Mucosa of descending colon (tissue), 3 donors: ENCODE results near the gene FAAP100. TPM values are rescaled to one million over a fixed set of nuclear protein-coding genes. Genes with fewer than 3 reads are reported as not detected.

Experiments
- ATAC-seq: fragments of 200-7000 bp; cut with Tn5 transposase; one replicate; pipeline ENCODE4 v1.9.1; 2020; ENCODE audit warnings: mild to moderate bottlenecking, moderate library complexity
- DNase-seq, 3 donors: peaks; one replicate each; pipeline ENCODE4 v3.0.0-alpha.2; 2020
- H3K36me3 ChIP-seq: fragments of 200-600 bp; one replicate; pipeline ENCODE4 v1.8.0; 2021; ENCODE audit warnings: low read depth, mild to moderate bottlenecking
- H3K4me1 ChIP-seq: fragments of 200-600 bp; one replicate; pipeline ENCODE4 v1.8.0; 2021; ENCODE audit warnings: low read depth, mild to moderate bottlenecking
- H3K4me3 ChIP-seq: fragments of 200-600 bp; one replicate; pipeline ENCODE4 v1.8.0; 2021; ENCODE audit warnings: mild to moderate bottlenecking
- H3K9me3 ChIP-seq: fragments of 200-600 bp; one replicate; pipeline ENCODE4 v1.8.0; 2021; ENCODE audit warnings: mild to moderate bottlenecking
- intact Hi-C, 2 donors: fragments of 100-400 bp; cut with DNase I in 1 of 2; cut with micrococcal nuclease in 1 of 2; formaldehyde crosslinking; loops; one replicate each; pipeline versions ENCODE4 v1.11.0 to v1.11.1; 2022; cut with DNase I, micrococcal nuclease
- total RNA-seq, 3 donors: library from RNA; stranded (reverse); fragmentation: NEBNext Ultra II Directional in 2 of 3; extraction: Animal tissue kit (Norgen Biotek cat#: 25700) in 2 of 3; gene quantifications; one replicate each; pipeline versions ENCODE4 v1.2.1 to v1.2.4, GENCODE V29; 2021 to 2023
- TF ChIP-seq, protein P1 (sequence below): fragments of 200-600 bp; IDR thresholded peaks from one replicate; pipeline ENCODE4 v1.8.0; 2022; ENCODE audit warnings: antibody characterized with exemption, mild to moderate bottlenecking
- donor health status: DM: no; HTN: no; CAD: no; lungs with moderate emphysema.
- donor health status: DM: no; HTN: no; CAD: no.
- donor health status: DM: no; HTN: yes; CAD: no.

The FAAP100 gene
- total RNA-seq, 3 donors from 2014 or later, result 23.2 to 28.9 (median 25.0) TPM

- no peaks in the 10 kb centered on the region for H3K36me3 ChIP-seq
- H3K9me3 ChIP-seq, result no peaks in the 10 kb centered on the region
- ATAC-seq (peak; percentile 45), DNase-seq (peak in 1 of 3 donors; percentile 39)
- TF ChIP-seq, protein P1, sequence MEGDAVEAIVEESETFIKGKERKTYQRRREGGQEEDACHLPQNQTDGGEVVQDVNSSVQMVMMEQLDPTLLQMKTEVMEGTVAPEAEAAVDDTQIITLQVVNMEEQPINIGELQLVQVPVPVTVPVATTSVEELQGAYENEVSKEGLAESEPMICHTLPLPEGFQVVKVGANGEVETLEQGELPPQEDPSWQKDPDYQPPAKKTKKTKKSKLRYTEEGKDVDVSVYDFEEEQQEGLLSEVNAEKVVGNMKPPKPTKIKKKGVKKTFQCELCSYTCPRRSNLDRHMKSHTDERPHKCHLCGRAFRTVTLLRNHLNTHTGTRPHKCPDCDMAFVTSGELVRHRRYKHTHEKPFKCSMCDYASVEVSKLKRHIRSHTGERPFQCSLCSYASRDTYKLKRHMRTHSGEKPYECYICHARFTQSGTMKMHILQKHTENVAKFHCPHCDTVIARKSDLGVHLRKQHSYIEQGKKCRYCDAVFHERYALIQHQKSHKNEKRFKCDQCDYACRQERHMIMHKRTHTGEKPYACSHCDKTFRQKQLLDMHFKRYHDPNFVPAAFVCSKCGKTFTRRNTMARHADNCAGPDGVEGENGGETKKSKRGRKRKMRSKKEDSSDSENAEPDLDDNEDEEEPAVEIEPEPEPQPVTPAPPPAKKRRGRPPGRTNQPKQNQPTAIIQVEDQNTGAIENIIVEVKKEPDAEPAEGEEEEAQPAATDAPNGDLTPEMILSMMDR, result no peak
- H3K4me1 ChIP-seq, result no peaks in the 10 kb centered on the region
- no peak overlapping the region for H3K4me3 ChIP-seq
- intact Hi-C loops, result no loop called here
These were observed 30.6 kb upstream of the FAAP100 start for GRCh38 chr17:81582749-81583148.

DNA sequence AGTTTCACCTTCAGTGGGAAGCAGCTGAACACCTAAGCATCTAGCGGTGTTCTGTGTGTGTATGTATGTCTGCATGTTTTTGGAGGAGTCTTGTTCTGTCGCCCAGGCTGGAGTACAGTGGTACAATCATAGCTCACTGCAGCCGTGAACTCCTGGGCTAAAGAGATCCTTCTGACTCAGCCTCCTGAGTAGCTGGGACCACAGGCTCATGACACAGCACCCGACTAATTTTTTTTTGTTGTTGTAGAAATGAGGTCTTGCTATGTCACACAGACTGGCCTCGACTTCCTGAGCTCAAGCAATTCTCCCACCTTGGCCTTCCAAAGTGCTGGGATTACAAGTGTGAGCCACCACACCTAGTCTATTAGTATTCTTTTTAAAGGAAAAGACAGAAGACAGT is 30.2 kb upstream of the FAAP100 start:
- no peak for DNase-seq
- no peak for ATAC-seq
- TF ChIP-seq, protein P1, result no peak
- intact Hi-C loops, result no loop called here
- Histone ChIP-seq H3K4me1 (no peaks in the 10 kb centered on the region), H3K4me3 (no peak overlapping the region), H3K9me3 (no peaks in the 10 kb centered on the region), H3K36me3 (no peaks in the 10 kb centered on the region)

DNA sequence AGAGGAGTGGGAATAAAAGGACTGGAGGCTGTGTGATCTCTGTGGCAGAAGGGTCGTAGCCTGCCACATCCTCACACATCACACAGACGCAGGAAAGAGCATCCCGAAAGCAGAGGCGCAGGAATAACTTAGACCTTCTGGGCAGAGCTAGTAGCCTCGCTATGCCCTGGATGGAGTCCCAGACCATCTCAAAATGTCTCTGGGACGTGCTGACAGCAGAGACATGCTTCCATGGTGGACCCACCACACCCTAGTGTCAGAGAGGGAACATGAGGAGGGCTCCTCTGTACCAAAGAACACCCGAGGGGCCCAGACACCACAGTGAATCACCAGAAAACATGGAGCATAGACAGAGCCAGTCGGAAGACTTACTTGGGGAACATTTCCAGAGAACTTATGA is 29.6 kb upstream of the FAAP100 start:
- H3K4me3 ChIP-seq, result no peak overlapping the region
- no peaks in the 10 kb centered on the region for H3K4me1 ChIP-seq
- H3K36me3 ChIP-seq, result no peaks in the 10 kb centered on the region
- TF ChIP-seq, protein P1, result no peak
- no peaks in the 10 kb centered on the region for H3K9me3 ChIP-seq
- no peak for DNase-seq
- ATAC-seq, result no peak
- intact Hi-C loops, result no loop called here

GRCh38 chr17:81580481-81580880 is 28.3 kb upstream of the FAAP100 start:
- H3K9me3 ChIP-seq, result no peaks in the 10 kb centered on the region
- TF ChIP-seq, protein P1, result no peak
- H3K4me1 ChIP-seq, result no peaks in the 10 kb centered on the region
- ATAC-seq (no peak), DNase-seq (no peak)
- no peak overlapping the region for H3K4me3 ChIP-seq
- intact Hi-C loops, result no loop called here
- H3K36me3 ChIP-seq, result no peaks in the 10 kb centered on the region

GRCh38 chr17:81579821-81580321 is 27.7 kb upstream of the FAAP100 start:
- TF ChIP-seq, protein P1, result no peak
- intact Hi-C loops, result no loop called here
- no peaks in the 10 kb centered on the region for H3K9me3 ChIP-seq
- no peaks in the 10 kb centered on the region for H3K36me3 ChIP-seq
- no peak for ATAC-seq
- DNase-seq, result no peak
- no peaks in the 10 kb centered on the region for H3K4me1 ChIP-seq
- no peak overlapping the region for H3K4me3 ChIP-seq

- H3K9me3 ChIP-seq, result no peaks in the 10 kb centered on the region
- H3K36me3 ChIP-seq, result no peaks in the 10 kb centered on the region
- ATAC-seq, result no peak
- no peak for DNase-seq
- no peak overlapping the region for H3K4me3 ChIP-seq
- intact Hi-C loops, result no loop called here
- no peaks in the 10 kb centered on the region for H3K4me1 ChIP-seq
- TF ChIP-seq, protein P1, result no peak
These were observed 27.1 kb upstream of the FAAP100 start for GRCh38 chr17:81579298-81579697.
